T follicular helper cell (primary cell): ENCODE data around the gene NEU2.

Experiments used
- DNase-seq: peaks from one replicate; pipeline ENCODE4 v3.0.0-alpha.2; 2020; ENCODE audit warnings: low read depth

The NEU2 gene

DNA sequence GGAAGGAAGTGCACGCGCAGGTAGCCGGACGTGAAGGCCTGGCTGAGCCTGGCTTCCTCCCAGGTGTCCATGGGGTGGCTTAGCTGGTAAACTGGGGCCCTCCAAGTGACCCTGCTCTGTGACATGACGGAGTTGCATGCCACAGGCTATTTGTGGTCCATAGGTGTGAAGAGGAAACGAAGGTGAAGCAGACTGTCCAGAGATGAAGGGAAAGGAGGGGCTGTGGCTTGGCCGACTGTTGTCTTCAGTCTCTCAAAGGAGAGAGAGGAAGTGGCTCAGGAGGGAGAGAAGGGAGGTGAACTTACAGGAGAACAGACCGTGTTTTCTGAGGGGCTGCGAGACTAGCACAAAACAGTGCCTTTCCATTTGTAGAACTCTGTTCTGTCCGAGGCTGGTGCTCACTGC is 47.0 kb downstream of the NEU2 start:
- DNase-seq: no peak

DNA sequence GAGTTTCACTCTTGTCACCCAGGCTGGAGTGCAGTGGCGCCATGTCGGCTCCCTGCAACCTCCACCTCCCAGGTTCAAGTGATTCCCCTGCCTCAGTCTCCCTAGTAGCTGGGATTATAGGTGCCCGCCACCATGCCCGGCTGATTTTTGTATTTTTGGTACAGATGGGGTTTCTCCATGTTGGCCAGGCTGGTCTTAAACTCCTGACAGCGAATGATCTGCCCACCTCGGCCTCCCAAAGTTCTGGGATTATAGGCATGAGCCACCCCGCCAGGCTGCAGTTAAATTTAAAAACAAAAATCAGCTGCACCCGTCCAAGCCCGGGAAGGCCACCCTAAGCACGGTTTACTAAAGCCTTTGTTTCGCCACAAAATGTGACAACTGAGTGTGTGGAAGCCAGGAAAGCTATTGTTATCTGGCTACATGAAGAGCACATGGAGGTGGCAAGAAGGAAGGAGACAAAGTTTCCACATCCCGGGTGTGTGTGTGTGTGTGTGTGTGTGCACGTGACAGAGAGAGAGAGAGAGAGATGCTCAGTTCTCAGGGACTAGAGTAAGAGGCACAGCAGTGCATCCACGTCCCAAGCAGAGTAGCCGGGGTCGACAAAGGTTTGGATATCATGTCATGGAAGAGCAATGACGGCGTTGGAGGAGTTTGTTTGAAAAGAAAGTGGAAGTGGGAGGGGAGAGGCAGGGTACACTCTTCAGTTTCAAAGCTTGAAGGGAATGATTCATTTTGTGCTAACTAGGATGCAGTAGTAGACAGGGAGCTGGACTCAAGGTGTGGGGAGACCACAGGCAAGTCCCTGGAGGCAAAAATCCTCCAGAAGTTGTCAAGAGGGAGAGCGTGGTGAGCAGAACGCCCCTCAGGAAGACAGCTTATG is 47.7 kb downstream of the NEU2 start:
- DNase-seq: no peak

DNA sequence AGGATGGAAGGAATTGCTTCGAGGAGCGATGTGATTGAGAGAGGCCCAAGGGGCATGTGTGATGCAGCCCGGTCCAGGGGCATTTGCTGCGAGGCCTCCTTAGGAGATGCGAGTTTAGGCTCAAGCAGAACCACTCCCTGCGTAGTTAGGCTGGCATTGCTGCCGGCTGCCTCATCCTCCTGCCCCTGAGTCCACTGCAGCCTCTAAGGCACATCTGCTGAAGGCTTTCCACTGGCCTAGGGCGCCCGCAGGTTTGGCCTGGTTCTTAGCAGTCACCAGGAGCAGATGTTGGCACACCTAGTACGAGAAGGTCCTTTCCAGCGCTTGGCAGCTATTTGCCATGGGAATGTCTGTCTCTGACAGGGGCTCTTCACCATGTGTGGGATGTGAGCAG is 48.4 kb downstream of the NEU2 start:
- DNase-seq: no peak

DNA sequence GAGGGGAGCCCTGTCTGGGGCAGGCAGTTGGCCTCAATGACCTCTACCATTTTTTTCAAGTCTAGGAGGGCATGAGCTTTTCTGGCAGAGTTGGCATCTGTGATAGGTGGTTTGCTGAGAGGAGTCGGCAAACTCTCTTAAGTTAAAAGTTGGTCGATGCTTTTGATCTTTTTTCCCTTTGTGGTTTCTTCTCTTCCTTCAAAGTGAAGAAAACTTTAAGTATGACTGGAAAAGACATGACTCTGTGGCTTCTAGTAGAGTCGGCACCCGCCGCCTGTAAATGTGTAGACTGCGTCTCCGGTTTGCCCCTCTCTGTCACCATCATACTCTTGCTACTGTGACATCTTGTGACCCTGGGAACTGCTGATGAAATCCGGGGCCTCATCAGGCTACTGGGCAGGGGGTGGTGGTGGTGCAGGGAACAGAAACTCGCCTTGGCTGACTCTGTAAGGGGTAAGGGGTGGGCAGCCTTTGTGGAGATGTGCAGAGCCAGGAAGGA is 48.8 kb downstream of the NEU2 start:
- DNase-seq: peak; percentile 42

DNA sequence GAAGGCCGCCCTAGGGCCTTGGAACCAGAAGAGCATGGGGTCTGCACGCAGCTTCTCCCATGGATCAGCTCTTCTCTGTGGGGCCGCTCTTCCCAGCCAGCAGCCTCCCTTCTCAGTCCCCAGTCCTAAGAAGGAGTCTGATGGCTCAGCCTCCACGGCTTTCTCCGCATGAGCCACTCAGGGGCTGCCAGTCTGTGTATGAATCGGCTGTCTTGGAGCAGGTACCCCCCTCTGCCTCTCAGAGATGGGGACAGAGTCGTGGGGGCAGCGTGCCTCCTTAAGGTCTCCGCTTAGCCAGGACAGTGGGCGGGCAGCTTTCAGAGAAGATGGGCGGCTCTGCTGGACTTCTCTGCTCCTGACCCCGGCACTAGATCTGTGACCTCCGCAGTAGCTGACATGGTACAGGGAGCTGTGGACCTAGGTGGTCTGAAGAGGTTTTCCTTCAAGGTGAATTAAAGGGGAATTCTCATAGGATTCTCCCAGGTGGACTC is 49.3 kb downstream of the NEU2 start:
- no peak for DNase-seq

DNA sequence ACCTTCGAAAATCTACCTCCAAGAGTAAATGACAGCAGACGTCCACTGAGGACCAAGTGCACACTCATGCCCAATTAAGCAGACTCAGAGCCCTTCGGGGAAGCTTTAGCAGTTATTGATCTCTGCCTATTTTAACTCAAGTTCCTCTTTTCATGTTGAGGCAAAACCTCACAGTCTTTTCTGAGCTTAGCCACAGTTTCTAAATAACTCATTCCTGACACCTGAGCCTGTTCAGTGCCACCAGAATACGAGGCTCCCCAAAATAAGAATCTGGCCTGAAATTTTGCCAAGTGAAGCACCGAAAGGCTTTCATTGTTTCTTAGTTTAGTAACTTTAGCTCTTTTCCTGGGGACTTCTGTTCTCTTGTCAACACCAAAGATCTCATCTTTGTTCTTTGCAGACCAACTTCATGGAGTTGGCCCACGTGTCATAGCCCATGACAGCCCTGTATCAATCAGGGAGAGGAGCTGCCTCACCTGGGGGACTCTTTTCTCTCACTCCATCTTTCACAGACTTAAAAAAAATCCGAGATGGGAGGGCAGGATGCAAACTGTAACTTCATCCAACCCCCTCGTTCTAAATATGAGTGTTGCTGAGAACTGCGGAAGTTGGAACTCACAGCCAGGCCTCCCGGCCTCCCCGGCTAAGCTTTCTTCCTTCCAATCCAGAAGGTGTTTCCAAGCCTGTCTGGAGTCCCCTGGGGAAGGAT is 49.9 kb downstream of the NEU2 start:
- no peak for DNase-seq

DNA sequence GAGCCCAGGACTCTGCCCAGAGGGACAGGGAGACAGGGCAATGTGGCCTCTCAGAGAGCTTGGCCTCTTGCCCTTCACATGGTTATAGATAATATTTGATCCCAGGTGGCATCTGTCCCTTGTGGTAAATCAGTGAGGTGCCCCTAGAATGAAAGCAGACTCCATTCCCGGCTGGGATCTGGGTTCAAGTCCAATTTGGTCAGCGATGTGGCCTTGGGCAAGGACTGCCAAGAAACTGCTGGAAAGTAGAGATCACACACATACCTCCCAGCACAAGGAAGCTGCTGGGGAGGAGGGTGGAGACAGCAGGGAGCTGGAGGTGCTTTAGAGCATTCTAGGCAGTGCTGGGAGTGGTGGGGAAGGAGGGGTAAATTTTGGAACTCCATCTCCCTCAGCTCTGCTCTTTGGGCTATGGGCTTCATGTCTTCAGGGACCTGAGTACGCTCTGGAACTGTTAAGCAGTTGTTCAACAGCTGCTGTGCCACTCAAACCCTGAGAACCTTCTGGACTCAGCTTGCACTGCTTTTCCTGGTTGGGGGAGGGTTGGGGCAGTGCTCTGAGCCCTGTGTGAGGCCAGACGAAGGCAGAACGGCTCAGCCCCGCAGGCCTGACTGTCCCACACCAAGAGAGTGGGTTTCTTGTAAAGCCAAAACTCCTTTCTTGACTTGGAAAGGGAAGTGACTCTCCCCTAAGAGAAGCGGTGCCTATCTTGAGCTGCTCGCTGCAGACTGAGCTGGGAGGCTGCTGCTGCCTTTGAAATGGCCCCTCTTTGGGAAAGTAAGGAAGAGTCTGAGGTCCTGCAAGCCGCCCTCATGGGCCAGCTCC is 50.7 kb downstream of the NEU2 start:
- DNase-seq: no peak

DNA sequence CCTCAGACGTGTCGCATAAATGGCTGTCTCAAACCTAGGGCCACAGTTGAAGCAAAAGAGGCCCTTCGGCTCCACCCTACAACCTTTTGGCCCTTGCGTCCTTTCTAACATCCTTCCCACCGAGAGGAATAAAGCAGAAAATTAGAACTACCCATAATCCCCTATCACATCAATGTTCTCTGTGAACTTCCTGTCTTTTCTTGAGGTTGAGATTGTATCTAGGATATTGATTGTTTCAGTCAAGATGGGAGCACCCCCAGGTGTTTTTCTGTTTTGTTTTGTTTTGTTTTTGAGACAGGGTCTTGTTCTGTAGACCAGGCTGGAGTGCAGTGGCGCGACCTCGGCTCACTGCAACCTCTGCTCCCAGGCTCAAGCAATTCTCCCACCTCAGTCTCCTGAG is 51.3 kb downstream of the NEU2 start:
- no peak for DNase-seq

DNA sequence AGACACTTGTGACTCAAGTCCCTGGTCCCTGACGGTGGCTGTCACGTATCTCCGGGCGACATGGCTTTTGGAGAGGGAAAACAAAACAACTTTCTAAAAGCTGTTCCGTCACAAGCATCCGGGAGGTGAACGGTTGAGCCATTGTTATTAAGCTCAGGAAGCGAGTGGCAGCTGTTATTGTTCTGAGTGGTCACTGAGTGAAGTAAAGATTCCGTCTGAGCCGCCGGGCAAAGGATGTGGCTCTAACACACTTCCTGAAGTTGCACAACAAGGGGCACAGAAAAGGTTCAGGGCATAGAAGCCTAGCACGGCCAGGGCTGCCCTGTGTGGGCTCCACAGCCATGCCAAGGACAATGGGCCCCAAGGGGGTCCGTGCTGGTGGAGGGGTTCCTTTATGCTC is 52.0 kb downstream of the NEU2 start:
- no peak for DNase-seq
